ENCODE data around the gene BTNL3.

GRCh38 chr5:181053488-181054121, 65.0 kb downstream of the BTNL3 start:
- TF ChIP-seq CTCF (IDR thresholded peaks at IDR 0.05) = no peak
- TF ChIP-seq POLR2A (IDR thresholded peaks at IDR 0.05) = no peak
- no peak for TF ChIP-seq POLR2AphosphoS5 (IDR thresholded peaks at IDR 0.05)
